ENCODE measurements around the gene MPHOSPH8. TPM values are rescaled to one million over a fixed set of nuclear protein-coding genes. Genes with fewer than 3 reads are reported as not detected.

MPHOSPH8 gene
- polyA plus RNA-seq, 3 donors = 2.1 to 13.5 (median 5.3) TPM

- no peak overlapping the region for H3K4me3 ChIP-seq (replicated peaks in 1 of 3; ENCODE audit: low read depth in 2 of 3, low read length in 3 of 3)
- DNase-seq = no peak
- peaks cover 0 to 11% of the 10 kb centered on the region in 2 donors for H3K4me1 ChIP-seq (ENCODE audit: control insufficient read depth in 1 of 2, insufficient read depth in 2 of 2, low read length in 2 of 2)
- no peaks in the 10 kb centered on the region for H4K20me1 ChIP-seq (ENCODE audit: insufficient read depth, low read length)
- H3K9me3 ChIP-seq (replicated peaks in 1 of 2; ENCODE audit: control insufficient read depth in 1 of 2, insufficient read depth in 1 of 2, low read length in 2 of 2) = peaks cover 5 to 17% of the 10 kb centered on the region in 2 donors
- H3K9ac ChIP-seq (ENCODE audit: insufficient read depth, low read length, poor library complexity, severe bottlenecking) = no peak overlapping the region
- no peak overlapping the region for H2AFZ ChIP-seq (ENCODE audit: insufficient read depth, low read depth, low read length, poor library complexity, severe bottlenecking)
- no peak for TF ChIP-seq CTCF (IDR thresholded peaks at IDR 0.05)
- no peak overlapping the region for H3K27ac ChIP-seq (ENCODE audit: low read depth in 1 of 2, low read length in 2 of 2)
- no peaks in the 10 kb centered on the region for H3K36me3 ChIP-seq (replicated peaks in 1 of 2; ENCODE audit: control insufficient read depth in 1 of 2, insufficient read depth in 2 of 2, low read length in 2 of 2)
- Mint-ChIP-seq H3K4me3 (no peak overlapping the region), H3K4me1 (peaks cover 5% of the 10 kb centered on the region), H3K36me3 (peaks cover 0 to 3% of the 10 kb centered on the region in 2 donors), H3K27me3 (ENCODE audit: low read depth in 3 of 3) (peaks cover 34 to 48% (median 35%) of the 10 kb centered on the region in 3 donors), H3K27ac (no peak overlapping the region), H3K9me3 (peaks cover 3 to 45% (median 20%) of the 10 kb centered on the region in 7 donors)
- WGBS (ENCODE audit: insufficient coverage) = 95% methylated on average over 5 of the region's 7 CpGs
- no peak overlapping the region for H3K4me2 ChIP-seq (replicated peaks; ENCODE audit: extremely low read depth, low read length, poor library complexity, severe bottlenecking)
- peaks cover 21 to 35% of the 10 kb centered on the region in 2 donors for H3K27me3 ChIP-seq (ENCODE audit: control insufficient read depth in 2 of 2, insufficient read depth in 2 of 2, low read length in 2 of 2)
- intact Hi-C loops (cut with micrococcal nuclease) = no loop called here
- no peaks in the 10 kb centered on the region for H3K79me2 ChIP-seq (ENCODE audit: insufficient read depth, low read length)
Measured at GRCh38 chr13:19605161-19605955, 28.1 kb upstream of the MPHOSPH8 start.

- H3K4me1 ChIP-seq (ENCODE audit: control insufficient read depth in 1 of 2, insufficient read depth in 2 of 2, low read length in 2 of 2) = peaks cover 0 to 11% of the 10 kb centered on the region in 2 donors
- H3K36me3 ChIP-seq (replicated peaks in 1 of 2; ENCODE audit: control insufficient read depth in 1 of 2, insufficient read depth in 2 of 2, low read length in 2 of 2) = no peaks in the 10 kb centered on the region
- Mint-ChIP-seq H3K27me3 (ENCODE audit: low read depth in 3 of 3) (peaks cover 29 to 41% (median 31%) of the 10 kb centered on the region in 3 donors), H3K4me3 (no peak overlapping the region), H3K36me3 (peaks cover 0 to 3% of the 10 kb centered on the region in 2 donors), H3K9me3 (peaks cover 3 to 40% (median 18%) of the 10 kb centered on the region in 7 donors), H3K4me1 (peaks cover 5% of the 10 kb centered on the region), H3K27ac (no peak overlapping the region)
- H3K27me3 ChIP-seq (ENCODE audit: control insufficient read depth in 2 of 2, insufficient read depth in 2 of 2, low read length in 2 of 2) = peaks cover 20 to 29% of the 10 kb centered on the region in 2 donors
- no peaks in the 10 kb centered on the region for H3K79me2 ChIP-seq (ENCODE audit: insufficient read depth, low read length)
- DNase-seq = no peak
- H4K20me1 ChIP-seq (ENCODE audit: insufficient read depth, low read length) = no peaks in the 10 kb centered on the region
- no peak overlapping the region for H3K4me3 ChIP-seq (replicated peaks in 1 of 3; ENCODE audit: low read depth in 2 of 3, low read length in 3 of 3)
- no peak overlapping the region for H3K27ac ChIP-seq (ENCODE audit: low read depth in 1 of 2, low read length in 2 of 2)
- intact Hi-C loops (cut with micrococcal nuclease) = no loop called here
- no peak for TF ChIP-seq CTCF (IDR thresholded peaks at IDR 0.05)
- no peak overlapping the region for H2AFZ ChIP-seq (ENCODE audit: insufficient read depth, low read depth, low read length, poor library complexity, severe bottlenecking)
- peaks cover 5 to 17% of the 10 kb centered on the region in 2 donors for H3K9me3 ChIP-seq (replicated peaks in 1 of 2; ENCODE audit: control insufficient read depth in 1 of 2, insufficient read depth in 1 of 2, low read length in 2 of 2)
- no peak overlapping the region for H3K9ac ChIP-seq (ENCODE audit: insufficient read depth, low read length, poor library complexity, severe bottlenecking)
- no peak overlapping the region for H3K4me2 ChIP-seq (replicated peaks; ENCODE audit: extremely low read depth, low read length, poor library complexity, severe bottlenecking)
Measured at GRCh38 chr13:19606152-19606551, 27.3 kb upstream of the MPHOSPH8 start.

All from CD14-positive monocyte (primary cell).